CD4-positive, alpha-beta T cell treated with Interferon gamma for 1 hour (primary cell): ENCODE results near the gene OR4M1.
"Not testable (repeated sequence)": the region's sequence is repeated elsewhere in the genome, so short reads cannot be mapped to it uniquely, and the experiment has no call there.

Source experiments
- DNase-seq: peaks from one replicate; pipeline ENCODE4 v3.0.0-alpha.2; 2020

Gene OR4M1, protein sequence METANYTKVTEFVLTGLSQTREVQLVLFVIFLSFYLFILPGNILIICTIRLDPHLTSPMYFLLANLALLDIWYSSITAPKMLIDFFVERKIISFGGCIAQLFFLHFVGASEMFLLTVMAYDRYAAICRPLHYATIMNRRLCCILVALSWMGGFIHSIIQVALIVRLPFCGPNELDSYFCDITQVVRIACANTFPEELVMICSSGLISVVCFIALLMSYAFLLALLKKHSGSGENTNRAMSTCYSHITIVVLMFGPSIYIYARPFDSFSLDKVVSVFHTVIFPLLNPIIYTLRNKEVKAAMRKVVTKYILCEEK

DNA sequence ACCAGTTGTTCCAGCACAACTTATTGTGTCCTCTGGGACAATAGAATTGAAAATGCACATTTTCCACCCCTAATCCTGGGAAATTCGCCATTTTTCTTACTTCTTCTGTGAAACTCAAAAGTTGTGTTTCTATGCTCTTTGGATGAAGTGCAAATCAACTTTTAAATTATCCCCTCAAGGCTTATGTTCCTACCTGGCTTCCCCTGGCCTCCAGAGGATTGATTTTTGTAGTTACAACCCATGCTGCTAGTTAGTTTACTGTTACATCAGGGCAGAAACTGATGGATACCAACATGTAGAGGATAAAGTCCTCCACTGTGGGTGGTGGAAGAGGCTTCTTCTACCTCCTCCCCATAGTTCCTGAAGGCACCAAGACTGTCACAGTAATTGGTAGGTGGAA, at the start of gene OR4M1:
Gene OR4M1, plus strand, starts transcription at position 301 of the 400 bp plus-strand sequence. CDS start 6,819 bp downstream, outside the sequence.
- not testable (repeated sequence) for DNase-seq

DNA sequence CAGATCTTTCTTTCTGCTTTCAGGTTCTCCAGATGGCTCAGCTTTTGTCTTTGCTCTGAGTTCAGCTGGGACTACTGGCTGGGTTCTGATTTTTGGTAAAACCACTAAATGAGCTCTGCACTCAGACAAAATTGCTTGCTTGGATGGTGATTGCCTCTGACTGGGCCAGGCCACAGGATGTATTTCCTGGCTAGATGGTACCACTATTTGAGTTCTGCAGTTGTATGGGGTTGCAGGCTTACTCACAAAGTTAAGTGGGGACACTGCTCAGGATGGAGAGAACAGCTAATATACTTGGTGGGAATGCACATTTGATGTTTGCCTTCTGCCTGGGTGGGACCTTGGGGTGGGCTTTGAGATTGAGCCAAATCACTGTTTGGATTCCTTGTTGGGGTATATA, 43.9 kb upstream of the OR4M1 start:
- no peak for DNase-seq

DNA sequence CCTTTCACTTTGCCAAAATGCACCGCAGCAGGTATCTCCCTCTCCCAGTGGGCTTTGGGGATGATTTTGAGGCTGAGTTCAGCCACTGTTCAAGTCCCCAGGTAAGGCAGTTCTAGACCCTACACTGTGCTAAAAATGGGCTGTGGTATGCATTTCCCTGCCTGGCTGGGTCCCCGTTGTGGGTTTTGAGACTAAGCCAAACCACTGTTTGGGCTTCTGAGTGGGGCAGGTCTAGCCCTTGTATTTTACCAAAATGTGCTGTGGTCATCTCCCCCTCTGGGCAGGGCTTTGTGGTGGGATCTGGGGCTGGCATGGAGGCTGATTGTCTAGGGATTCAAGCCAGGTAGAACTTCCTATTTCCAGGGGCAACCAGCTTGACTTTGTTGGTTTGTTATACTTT, 43.5 kb upstream of the OR4M1 start:
- no peak for DNase-seq

DNA sequence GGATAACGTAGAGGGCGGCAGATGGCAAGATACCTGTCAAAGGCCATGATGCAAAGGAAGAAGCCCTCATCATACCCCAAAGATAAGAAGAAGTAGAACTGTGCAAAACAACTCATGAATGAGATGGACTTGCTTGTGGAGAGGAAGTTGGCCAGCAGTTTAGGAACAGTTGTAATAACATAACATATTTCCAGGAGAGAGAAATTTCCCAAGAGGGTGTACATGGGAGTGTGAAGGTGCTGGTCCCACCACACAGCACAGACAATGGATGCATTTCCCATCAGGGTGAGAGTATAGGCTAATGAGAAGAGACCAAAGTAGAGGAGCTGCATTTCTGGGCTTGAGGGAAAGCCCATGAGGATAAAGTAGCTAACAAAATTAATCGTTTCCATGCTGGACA, 39.4 kb upstream of the OR4M1 start:
- DNase-seq: not testable (repeated sequence)

DNA sequence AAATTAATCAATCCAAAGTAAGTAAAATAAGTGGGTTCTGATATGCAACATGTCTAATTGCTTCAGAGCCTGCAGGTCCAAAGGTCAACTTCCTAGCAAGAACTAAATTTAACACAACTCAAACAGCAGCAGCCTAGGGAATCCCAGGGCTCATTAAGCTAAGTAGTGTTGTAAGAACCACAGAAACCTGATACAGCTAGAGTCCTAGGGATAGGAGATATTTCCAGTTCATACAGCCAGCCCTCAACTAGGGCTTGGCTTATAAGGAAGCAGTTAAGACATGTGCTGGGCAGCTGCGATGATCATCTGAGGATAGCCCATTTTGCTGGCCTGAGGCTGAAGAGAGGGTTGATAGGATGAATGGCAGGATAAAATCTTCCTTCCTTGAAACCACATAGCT, 30.0 kb upstream of the OR4M1 start, which contains the start of gene OR4Q3:
Gene OR4Q3, plus strand, starts transcription at position 316 of the 400 bp plus-strand sequence.
- no peak for DNase-seq

DNA sequence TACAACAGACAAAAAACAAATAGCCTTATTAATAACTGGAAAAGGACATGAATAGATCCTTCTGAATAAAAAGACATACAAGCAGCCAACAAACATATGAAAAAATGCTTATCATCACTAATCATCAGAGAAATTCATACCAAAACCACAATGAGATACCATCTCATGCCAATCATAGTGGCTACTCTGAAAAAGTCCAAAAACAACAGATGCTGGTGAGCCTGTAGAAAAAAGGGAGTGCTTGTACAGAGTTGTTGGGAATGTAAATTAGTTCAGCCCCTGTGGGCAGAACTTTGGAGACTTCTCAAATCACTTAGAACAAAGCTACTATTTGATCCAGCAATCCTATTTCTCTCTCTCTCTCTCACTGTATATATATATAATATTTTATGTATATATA, 21.0 kb upstream of the OR4M1 start:
- not testable (repeated sequence) for DNase-seq

DNA sequence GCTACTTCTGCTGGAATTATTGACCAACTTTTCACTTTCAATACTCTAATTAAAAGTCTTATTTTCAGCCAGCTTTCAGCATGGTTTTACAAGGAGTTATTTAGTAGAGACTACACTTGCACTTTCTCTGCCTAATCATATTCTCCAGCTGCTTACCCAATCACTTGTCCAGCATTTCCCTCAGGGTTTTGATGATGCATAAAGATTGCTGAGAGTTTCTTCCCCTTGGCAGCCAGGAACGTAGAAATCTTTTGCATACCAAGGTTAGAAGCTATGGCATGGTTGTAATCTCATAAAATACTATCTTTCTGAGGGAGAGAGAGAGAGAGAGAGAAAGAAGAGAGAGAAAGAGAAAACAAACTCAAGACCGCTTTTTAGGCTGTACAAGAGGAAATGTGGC, 19.1 kb upstream of the OR4M1 start:
- no peak for DNase-seq

DNA sequence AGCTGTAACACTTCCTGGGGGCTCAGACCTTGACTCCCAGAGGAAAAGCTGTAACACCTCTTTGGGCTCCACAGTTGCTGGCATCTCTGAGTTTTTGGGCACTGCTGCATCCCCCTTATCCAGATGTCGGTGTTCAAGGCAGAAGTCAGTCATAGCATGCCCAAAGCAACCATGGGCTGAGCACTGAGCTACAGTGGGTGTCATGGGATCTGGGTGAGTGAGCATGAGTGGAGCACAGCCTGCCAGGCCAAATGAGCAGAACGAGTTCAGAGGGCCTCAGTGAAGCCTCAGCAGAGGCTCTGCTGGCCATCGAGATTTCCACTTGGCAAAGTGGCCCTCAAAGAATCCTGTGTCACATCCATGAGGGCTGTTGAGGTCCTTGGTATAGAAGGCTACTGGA, 1.8 kb upstream of the OR4M1 start:
- not testable (repeated sequence) for DNase-seq

DNA sequence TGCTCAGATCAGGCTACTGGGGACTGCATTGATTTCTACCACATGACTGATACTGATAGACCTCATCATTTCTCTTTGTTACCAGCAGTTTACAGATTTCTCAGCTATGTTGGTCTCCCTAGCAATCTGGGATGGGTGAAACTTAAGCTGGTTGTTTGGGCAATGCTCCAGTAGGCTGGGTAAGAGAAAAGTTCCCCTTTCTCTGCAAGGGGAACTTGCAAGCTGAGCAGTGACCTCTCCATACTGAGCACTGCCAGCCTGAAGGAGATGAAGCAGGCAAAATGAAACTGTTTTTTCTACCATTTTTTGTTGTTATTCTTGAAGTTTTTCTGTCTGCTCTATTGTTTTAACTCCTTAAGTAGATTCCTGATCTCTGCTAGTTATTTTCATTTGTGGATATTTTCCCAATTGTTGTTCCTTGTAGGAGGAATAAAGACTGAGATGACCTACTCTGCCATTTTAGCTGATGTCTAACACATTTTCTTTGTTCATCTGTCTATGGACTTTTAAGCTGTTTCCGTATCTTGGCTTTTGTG, 1.3 kb upstream of the OR4M1 start:
- DNase-seq: no peak

DNA sequence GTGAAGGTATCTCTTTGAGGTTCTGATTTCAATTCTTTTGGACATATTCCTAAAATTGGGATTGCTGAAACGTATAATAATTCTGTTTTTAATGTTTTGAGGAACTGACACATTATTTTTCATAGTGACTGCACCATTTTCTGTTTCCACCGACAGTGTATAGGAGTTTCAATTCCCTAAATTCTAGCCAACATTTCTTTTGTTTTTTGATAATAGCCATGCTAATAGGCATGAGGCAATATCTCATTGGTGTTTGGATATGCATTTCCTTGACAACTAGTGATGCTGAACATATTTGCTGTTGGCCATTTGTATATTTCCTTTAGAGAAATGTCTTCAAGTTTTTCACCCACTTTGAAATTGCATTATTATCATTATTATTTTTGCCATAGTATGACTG, 850 bp upstream of the OR4M1 start:
- DNase-seq: not testable (repeated sequence)

DNA sequence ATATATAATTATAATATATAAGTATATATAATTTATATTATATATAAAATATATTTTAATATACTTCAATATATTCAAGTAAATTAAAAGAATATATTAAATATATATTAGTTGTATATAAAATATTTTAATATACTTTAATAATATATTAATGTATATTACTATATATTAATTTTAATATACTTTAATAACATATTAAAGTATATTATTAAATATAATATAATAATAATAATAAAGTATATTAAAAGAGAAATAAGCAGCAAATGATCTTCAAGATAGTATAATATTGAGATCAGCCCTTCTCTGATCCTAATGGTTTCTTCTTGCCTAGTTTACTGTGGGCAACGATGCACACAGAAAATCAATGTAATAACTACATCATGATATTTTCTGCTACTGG, 2.3 kb downstream of the OR4M1 start:
- no peak for DNase-seq

DNA sequence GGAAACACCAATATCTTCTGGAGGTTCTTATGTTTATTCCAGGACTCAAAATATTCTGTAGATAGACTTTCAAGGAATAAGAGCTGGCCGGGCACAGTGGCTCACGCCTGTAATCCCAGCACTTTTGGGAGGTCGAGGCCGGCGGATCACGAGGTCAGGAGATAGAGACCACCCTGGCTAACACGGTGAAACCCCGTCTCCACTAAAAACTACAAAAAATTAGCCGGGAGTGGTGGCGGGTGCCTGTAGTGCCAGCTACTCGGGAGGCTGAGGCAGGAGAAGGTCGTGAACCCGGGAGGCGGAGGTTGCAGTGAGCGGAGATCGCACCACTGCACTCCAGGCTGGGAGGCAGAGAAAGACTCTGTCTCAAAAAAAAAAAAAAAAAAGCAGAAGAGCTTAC, 12.5 kb downstream of the OR4M1 start:
- DNase-seq: not testable (repeated sequence)

DNA sequence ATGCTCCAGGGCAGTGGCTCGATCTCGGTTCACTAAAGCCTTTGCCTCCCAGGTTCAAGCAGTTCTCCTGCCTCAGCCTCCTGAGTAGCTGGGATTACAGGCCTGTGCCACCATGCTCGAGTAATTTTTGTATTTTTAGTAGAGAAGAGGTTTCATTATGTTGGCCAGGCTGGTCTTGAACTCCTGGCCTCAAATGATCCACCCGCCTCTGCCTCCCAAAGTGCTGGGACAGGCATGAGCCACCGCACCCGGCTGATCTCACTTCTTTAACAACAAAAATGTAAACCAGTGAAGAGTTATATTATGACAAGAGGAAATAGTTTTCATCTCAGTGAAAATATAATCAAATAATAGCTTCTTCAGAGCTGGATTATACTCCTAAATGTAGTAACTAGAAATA, 14.0 kb downstream of the OR4M1 start:
- not testable (repeated sequence) for DNase-seq

DNA sequence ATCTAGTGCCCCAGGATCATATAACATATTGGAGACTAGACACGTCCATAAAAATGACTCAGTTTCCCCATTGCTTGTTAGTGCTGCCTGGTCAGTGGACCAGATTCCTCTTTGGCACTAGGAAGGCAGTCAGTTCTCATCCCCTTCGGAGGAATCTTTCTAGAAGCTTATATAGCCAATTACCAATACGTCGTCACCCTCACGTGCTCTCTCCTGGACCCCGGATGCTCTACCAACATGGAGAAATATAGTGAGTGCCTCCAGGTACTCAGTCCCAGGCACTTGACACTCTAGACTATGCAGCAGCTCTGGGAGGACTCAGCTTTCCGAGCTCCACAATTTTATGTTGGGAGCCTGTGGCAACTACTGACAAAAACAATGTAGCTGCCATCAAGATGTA, 14.8 kb downstream of the OR4M1 start:
- not testable (repeated sequence) for DNase-seq

DNA sequence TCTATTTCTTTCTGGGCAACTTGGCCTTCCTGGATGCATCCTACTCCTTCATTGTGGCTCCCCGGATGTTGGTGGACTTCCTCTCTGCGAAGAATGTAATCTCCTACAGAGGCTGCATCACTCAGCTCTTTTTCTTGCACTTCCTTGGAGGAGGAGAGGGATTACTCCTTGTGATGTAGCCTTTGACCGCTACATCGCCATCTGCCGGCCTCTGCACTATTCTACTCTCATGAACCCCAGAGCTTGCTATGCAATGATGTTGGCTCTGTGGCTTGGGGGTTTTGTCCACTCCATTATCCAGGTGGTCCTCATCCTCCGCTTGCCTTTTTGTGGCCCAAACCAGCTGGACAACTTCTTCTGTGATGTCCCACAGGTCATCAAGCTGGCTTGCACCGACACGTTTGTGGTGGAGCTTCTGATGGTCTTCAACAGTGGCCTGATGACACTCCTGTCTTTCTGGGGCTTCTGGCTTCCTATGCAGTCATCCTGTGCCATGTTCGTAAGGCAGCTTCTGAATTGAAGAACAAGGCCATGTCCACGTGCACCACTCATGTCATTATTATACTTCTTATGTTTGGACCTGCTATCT, 23.3 kb downstream of the OR4M1 start:
- not testable (repeated sequence) for DNase-seq

DNA sequence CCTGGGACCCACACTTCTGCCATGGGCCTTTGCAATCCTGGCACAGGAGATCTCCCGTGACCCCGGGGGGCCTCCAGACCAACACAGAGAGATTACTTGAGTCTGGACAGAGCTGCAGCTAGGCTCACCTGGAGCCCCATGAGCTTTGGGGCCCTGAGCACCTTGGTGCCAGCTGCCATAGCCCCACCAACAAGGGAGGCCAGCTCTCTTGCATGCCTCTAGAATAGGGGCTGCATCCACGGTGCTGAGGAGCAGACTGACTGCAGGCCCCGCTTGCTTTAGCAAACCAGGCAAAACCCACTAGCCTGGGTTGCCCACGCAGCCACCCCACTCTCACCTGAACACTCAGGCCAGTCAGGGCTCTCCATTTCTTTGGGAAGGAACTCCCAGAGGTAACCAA, 26.6 kb downstream of the OR4M1 start:
- DNase-seq: no peak

DNA sequence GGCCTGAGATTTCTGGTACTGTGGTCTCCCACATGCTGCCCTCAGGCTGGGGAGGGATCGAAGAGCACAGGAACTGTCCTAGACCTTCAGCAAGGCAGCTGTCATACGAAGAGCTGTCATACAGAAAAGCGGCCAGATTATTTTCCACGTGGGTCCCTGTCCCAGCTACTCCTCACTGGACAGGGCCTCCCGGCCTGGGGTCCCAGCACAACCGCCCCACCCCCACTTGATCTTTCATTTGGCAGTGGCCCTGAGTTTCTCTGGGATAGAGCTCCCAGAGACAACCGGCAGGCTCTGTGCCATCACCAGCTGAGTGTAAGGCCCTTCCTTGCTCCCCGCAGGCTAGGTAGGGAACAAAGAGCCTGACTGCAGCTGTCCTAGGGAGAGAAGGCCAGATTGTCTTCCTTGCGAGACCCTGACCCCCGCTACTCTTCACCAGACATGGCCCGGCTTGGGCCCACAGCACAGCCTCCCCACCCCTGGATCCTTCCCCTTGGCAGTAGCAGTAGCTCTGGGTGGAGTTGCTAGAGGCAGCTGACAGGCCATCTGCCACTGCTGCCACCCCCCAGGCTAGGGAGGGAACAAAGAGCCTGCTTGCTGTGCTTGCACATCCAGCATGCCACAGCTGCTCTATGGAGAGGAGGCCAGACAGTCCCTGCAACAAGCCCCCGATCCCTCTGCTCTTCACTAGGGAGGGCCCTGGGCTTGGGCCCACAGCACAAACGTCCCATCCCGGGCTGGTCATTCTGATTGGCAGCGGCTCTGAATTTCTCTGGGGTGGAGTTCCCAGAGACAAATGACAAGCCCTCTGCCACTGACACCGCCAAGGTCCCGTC, 27.2 kb downstream of the OR4M1 start:
- no peak for DNase-seq

DNA sequence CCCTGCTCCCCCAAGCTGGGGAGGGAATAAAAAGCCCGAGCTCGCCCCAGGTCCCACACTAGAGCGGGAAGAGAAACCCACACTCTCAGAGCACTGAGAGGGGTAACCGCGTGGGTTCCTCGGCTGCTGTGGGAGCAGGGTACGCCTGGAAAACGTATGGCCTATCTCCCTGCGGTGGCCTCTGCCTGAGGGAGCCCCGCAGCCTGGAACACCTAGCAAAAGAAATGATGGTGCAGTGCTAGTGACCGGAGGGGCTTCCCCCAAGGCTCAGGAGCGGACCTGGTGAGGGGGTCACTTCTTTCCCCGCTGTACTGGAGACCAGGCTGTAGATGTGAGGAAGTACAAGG, 27.8 kb downstream of the OR4M1 start:
- DNase-seq: no peak

DNA sequence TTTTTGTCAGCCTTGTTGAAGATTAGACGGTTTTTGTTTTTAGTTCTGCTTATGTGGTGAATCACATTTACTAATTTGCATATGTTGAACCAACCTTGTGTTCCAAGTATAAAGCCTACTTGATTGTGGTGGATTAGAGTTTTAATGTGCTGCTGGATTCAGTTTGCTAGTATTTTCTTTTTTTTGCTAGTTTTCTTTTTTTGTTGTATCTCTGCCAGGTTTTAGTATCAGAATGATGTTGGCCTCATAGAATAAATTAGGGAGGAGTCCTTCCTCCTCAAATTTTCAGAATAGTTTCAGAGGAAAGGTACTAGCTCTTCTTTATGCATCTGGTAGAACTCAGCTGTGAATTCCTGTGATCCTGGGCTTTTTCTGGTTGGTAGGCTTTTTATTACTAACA, 30.2 kb downstream of the OR4M1 start, which contains the start of gene OR4N2:
Gene OR4N2, plus strand, starts transcription at position 301 of the 400 bp plus-strand sequence. CDS start 23,679 bp downstream, outside the sequence.
- DNase-seq: not testable (repeated sequence)

DNA sequence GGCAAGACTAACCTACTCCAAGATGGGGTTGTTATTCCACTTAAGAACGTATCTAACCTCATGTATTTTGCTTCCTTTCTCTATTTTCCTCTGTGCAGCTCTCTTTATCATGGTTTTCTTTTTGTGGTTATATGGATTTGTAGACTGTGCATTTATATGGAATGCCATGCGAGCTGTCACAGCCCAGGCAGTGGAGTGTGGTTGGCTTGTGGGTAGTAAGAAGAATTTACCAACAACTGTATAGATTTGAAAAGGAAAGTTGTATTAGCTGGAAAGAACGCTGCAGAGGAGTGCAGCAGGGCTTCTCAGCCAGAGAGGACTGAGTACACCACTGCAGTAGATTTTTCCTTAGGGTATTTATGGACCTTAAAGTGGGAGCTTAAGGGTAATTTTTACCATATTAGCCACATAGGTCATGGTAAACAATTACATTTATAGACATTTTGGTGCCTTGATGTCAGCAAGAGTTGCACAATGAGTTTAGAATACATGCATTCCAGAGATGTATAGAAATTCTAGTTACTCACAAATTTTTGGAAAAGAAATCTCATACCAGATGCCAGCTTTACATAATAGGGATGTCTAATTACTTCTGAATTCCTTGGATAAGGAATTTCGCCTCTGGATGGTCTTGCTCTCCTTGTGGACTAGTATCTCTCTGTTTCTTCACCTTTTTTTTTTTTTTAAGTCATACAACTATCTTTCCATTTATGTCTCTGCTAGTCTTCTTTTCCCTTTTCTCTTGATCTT, 40.0 kb downstream of the OR4M1 start:
- not testable (repeated sequence) for DNase-seq

DNA sequence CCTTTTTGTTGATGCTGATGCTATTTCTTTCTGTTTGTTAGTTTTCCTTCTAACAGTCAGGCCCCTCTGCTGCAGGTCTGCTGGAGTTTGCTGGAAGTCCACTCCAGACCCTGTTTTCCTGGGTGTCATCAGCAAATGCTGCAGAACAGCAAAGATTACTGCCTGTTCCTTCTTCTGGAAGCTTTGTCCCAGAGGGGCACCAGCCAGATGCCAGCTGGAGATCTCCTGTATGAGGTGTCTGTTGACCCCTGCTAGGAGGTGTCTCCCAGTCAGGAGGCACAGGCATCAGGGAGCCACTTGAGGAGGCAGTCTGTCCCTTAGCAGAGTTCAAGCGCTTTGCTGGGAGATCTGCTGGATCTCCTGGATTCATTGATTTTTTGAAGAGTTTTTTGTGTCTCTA, 46.6 kb downstream of the OR4M1 start:
- not testable (repeated sequence) for DNase-seq

DNA sequence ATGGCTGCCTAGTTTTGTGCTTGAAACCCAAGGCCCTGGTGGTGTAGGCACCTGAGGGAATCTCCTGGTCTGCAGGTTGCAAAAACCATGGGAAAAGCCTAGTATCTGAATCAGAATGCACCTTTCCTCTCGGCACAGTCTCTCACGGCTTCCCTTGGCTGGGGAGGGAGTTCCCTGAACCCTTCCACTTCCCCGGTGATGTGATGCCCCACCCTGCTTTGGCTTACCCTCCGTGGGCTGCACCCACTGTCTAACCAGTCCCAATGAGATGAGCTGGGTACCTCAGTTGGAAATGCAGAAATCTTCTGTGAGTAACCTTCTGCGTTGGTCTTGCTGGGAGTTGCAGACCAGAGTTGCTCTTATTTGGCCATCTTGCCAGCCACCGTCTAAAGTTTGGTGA, 47.7 kb downstream of the OR4M1 start:
- DNase-seq: not testable (repeated sequence)

DNA sequence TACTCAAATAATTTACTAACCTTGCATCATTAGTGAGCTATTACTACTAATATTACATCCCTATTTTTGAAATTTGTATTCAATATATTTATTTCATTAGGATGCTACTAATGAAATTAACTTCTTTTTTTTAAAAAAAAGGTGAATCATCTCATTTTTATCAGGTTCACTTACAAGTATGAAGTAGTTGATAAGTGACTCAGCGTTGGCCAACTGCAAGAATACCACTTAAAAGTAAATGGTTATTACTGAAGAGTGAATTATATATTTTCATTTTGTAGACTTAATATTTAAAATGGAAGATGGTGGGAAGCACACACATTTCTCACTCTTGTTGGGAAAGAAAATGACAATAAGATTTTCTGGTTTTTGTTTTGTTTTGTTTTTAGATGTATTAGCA, 49.9 kb downstream of the OR4M1 start:
- DNase-seq: no peak
